DMS 273 (cell line): ENCODE measurements around the gene TBC1D17.

Source experiments
- DNase-seq: peaks from one replicate; lab custom pipeline; 2025; ENCODE audit not compliant: unreplicated experiment; lab: John Stamatoyannopoulos, UW

The TBC1D17 gene

DNA sequence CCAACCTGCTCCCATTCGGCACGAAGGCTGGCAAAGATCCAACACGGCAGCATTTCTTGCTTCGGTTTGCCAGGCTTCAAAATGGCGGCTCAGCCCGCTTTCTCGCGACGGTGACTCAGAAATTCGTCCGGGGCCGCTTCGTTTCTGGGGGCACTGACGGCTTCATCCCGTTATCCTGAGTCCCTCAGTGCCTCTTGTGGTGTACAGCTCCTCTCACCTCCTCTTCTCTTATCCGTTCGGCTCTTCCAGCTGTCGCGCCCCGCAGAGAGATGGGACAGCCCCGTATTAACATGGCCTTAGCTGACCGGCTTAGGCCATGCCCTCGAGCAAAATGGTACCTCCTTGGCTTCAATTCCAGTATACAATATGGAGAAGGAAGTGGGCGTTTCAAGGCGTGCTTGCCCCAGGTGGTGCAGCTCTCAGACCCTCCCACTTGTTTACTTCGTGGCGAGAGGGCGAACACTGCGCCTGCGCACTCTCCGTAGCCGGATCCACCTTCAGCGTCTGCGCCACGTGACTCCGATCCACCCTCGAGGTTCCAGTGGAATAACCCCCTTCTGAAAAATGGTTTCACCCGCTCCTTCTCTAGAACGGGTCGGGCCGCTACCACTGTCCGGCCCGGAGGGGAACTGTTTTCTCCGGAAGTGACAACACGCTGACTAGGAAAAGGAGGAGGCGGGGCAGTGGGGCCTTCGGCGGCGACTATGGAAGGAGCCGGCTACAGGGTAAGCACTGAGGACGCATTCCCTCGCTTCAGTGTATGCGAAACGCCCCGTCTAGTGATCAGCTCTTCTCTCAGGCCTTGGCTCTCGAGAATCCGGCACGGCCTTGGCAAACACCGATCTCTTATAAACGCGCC lies at the start of gene TBC1D17, which contains the start of gene AKT1S1:
Gene TBC1D17 (plus strand): TSS at position 683 of the 859 bp plus-strand sequence. CDS start 22 bp downstream, at position 705.
Gene AKT1S1 (minus strand): TSS at position 336 of the 859 bp plus-strand sequence. CDS start 4,060 bp downstream, outside the sequence.
- DNase-seq = peak; percentile 100

DNA sequence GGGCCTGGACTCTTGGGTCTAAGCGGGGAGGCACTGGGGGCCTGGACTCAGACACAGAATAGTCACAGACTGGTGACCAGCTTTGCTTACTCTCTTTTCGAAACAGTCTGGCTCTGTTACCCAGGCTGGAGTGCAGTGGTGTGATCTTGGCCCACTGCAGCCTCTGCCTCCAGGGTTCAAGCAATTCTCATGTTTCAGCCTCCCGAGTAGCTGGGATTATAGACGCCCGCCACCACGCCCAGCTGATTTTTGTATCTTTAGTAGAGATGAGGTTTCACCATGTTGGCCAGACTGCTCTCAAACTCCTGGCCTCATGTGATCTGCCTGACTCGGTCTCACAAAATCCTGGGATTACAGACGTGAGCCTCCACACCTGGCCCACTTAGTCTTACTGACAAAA lies 48.3 kb upstream of the TBC1D17 start:
- DNase-seq = no peak

- no peak for DNase-seq
Observed at GRCh38 chr19:49829721-49830120, 47.8 kb upstream of the TBC1D17 start.

- no peak for DNase-seq
Observed at GRCh38 chr19:49830766-49831165, 46.7 kb upstream of the TBC1D17 start.

- no peak for DNase-seq
Observed at GRCh38 chr19:49831592-49831991, 45.9 kb upstream of the TBC1D17 start.

DNA sequence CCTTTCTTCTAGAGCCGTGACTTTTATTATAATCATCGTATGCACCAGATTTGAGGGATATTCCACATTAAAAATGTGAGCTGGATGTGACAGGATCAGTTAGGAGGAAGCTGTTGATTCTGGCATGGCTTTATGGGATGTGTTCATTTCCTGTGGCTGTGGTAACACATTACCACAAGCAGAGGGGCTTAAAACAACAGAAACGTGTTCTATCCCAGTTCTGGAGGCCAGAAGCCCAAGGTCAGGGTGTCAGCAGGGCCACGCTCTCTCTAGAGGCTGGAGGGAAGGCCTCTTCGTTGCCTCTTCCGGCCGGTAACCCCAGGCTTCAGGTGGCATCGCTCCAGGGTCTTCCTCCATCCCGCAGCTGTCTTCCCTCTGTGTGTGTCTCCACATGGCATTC lies 44.9 kb upstream of the TBC1D17 start:
- no peak for DNase-seq

DNA sequence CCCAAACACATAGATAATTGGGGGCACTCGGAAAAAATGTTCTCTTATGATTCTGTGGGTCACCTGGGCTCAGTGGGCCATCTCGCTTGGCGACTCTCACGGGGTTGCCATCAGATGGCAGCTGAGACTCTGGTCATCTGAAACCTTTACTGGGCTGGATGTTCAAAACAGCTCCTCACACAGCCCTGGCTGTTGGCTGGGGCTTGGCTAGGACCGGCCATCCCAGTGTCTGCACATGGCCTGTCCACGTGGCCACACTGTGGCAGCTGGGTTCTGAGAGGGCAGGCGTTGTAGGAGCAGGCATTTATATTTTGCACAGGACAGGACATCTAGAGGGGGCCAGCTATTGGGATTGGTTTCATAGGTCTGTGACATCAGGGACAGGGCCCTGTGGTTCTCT lies 43.9 kb upstream of the TBC1D17 start:
- no peak for DNase-seq

DNA sequence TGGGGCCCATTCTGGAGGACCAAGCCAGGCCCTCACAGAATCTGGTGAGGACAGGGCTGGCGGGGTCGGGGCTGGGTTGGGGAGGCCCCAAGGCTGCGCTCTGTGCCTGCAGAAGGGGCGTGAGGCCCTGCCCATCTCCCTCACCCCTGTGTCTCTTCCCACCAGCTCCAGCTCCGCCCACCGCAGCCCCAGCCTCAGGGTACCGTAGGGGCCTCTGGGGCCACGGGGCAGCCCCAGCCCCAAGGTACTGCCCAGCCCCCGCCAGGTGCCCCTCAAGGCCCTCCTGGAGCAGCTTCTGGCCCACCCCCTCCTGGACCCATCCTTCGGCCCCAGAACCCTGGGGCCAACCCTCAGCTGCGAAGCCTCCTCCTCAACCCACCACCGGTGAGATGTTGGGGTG lies 41.9 kb upstream of the TBC1D17 start:
- no peak for DNase-seq

DNA sequence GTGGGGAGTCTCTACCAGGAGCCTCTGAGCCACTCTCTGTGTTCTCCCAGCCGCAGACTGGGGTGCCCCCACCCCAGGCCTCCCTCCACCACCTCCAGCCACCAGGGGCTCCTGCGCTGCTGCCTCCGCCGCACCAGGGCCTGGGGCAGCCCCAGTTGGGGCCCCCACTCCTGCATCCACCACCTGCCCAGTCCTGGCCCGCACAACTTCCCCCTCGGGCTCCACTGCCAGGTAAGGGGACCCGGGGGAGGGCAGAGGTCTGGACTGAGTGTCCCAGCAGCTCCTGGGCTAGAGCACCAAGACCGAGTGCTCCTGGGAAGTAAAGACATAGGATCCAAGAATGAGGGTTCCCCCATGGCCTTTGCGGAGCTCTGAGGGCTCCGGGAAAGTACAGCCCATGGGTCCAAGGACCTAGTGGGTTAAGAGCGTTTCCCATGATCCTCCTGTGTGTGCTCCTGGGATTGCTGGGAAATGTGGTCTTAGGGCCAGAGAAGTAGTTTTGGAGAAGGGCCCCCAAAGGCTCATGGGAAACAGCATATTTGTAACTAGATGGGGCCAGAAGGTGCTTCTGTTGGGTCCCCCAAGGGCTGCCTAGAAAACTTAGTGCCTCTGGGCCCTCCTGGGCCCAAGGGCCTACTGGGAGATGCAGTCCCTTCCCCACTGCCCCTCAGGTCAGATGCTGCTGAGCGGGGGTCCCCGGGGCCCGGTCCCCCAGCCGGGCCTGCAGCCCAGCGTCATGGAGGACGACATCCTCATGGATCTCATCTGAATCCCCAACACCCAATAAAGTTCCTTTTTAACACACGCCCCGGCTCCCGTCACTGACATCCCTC lies 41.1 kb upstream of the TBC1D17 start:
- no peak for DNase-seq

DNA sequence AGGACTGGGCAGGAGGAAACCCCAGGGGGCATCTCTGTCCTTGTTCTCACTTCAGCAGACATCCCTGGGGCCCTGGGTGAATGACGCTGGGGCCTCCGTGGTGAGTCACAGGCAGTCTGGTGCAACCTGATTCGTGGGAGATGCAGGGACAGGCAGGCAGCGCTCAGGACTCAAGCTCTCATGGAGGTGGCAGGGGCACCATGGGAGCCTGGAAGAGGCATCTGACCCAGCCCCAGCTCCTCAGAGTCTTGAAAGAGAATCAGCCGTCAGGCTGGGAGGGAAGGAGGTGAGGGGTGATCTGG lies 40.5 kb upstream of the TBC1D17 start:
- DNase-seq = no peak

- DNase-seq = no peak
Observed at GRCh38 chr19:49837425-49837824, 40.1 kb upstream of the TBC1D17 start.

- DNase-seq = no peak
Observed at GRCh38 chr19:49838885-49839588, 38.5 kb upstream of the TBC1D17 start.

DNA sequence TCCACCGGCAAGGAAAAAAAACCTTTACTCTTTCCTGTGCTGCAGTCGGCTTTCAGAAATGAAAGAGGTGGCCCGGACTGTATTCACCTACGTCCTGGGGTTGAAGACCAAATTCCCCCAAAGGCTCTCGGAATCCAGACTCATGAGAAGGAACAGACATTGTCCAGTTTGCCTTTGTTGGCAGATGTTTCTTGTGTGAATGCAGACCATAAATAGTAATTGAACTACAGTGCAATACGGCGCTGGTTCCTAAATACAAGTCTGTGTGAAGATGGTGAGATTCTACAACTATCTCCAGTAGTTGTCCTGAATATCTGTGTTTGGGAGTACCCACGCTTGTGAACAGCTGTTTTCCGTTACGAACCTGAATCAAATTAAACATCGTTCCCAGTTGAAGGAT lies 37.8 kb upstream of the TBC1D17 start:
- no peak for DNase-seq

DNA sequence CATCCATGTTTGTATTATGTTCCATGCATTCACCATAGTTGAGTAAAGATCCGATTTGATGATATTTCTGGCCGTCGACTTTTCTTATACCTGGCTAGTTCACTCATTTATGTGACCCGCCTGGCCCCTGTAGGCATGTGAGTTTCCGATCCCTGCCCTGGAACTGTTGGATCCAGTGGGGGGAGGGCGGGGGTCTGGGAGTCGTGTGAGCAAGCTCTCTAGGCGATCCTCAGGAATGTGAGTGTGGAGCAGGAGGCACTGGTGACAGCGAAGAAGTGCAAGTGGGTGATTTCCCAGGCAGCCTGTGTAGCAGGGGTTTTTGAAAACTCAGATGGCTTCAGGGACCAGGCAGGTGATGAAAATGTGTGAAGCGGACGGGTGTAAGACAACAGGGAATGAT lies 37.2 kb upstream of the TBC1D17 start:
- DNase-seq = no peak

DNA sequence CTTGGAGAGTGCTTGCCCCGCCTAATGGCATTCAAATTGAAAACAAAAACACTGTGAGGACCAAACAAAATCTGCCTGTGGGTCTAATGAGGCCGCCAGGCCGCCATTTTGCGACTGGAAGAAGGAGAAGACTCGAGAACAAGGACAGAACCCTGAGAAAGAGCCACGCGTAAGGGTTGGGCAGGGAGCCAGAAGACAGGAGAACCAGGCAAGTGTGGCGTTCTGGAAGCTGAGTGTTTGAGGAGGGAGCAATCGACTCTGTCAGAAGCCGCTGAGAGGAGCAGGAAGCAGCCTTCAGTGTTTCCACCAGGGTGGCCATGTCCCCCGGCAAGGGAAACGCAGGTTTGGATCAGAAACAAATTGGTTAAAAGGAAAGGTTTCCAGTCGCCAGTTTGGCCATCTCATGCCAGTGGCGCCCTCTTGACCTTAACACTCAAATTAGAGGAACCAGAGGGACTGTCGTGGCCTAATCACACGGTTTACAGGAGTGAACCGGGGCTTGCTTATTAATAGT lies 36.7 kb upstream of the TBC1D17 start:
- peak; percentile 21 for DNase-seq

DNA sequence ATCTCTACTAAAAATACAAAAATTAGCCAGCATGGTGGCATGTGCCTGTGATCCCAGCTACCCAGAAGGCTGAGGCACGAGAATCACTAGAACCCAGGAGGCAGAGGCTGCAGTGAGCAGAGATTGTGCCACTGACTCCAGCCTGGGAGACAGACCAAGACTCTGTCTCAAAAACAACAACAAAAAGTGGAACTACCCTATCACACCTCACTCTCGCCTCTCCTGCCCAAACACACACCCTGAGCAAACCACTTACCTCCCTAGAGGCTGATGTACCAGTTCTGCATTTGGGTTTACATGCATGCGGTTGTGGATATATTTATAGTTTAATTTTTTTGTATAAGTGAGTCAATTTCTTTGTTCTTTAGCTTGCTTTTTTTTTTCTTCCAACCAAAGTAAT lies 34.2 kb upstream of the TBC1D17 start:
- no peak for DNase-seq

DNA sequence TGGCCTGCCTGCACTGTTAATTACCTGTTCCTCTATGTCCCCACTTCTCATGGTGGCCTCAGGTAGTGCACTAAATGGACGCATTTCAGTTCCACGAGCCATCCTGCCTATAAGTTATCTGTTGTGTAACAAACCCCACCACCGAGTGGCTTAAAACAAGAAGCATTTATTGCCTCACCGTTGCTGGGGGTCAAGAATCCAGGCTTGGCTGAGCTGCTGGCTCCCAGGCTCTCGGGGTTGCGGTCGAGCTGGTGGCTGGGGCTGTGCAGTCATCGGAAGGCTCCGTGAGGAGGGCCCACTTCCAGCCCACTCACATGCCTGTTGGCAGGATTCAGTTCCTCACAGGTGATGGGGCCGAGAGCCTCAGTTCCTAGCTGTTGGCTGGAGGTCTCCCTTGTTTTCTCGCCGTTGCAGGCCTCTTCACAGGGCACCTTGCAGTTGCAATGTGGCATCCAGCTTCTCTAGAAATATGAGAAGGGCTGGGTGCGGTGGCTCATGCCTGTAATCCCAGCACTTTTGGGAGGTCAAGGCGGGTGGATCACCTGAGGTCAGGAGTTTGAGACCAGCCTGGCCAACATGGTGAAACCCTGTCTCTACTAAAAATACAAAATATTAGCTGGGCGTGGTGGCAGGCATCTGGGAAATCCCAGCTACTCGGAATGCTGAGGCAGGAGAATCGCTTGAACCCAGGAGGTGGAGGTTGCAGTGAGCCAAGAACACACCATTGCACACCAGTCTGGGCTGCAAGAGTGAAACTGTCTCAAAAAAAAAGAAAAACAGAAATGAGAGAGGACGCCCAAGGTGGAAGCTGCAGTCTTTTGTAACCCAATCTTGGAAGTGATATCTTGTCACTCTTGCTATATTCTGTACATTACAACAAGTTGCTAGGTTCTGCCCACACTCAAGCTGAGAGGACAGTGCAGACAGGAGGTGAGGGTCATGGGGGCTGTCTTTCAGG lies 33.1 kb upstream of the TBC1D17 start:
- no peak for DNase-seq

- DNase-seq = peak; percentile 41
Observed at GRCh38 chr19:49845414-49845813, 32.1 kb upstream of the TBC1D17 start.

DNA sequence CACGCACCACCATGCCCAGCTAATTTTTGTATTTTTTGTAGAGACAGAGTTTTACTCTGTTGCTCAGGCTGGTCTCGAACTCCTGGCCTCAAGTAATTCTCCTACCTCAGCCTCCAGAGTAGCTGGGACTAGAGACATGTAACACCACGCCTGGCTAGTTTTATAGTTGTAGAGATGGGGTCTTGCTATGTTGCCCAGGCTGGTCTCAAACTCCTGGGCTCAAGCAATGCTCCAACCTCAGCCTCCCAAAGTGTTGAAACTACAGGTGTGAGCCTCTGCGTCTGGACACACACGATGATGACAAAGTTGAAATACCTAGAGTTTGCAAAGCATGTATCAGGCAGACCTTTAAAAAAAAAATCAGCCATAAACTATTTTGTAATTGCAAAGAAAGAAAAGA lies 31.1 kb upstream of the TBC1D17 start:
- no peak for DNase-seq
